Measurements from ENCODE around the gene RNF212B.
"Not testable (repeated sequence)": the region's sequence is repeated elsewhere in the genome, so short reads cannot be mapped to it uniquely, and the experiment has no call there.

RNF212B gene

DNA sequence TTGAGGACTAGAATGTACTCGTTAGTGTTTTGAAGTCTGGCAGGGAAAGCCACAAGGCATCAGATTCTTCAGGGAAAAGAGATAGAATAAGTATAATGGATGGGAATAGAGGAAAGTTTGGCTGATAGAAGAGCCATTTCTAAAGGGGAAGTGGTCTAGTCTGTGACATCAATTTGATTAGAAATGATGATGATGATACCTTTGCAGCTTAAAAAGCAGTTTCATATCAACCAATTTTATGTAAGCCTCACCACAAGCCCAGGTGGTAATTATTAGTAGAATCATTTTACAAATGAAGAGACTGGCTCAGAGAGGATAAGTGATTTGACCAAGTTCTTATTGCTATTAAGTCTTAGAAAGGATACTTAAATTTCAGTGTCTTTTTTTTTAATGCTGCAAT, 2.9 kb downstream of the RNF212B start:
- in situ Hi-C loops (cut with MboI; ENCODE audit: low pct_unique_long_range_greater_than_20kb, low sequenced_read_pairs), result no loop called here
- DNase-seq, result no peak

DNA sequence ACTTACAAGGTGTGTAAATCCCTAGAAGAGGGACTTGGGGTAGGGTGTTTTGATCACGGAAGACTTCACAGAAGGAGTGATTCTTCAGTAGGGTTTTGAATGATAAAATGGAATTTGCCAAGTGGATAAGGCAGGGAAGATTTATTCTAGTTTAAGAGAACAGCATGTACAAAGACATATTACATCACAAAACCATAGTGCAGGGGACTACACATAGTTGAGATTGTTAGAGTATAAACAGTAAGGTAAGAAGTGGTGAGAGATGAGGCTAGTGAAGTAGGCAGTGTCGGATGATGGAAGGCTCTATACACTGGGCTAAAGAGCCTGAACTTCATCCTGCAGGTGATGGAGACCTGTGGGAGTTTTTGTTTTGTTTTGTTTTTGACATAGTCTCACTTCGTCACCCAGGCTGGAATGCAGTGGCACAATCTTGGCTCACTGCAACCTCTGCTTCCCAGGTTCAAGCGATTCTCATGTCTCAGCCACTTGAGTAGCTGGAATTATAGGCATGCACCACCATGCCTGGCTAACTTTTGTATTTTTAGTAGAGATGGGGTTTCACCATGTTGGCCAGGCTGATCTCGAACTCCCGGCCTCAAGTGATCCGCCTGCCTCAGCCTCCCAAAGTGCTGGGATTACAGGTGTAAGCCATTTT, 3.5 kb downstream of the RNF212B start:
- in situ Hi-C loops (cut with MboI; ENCODE audit: low pct_unique_long_range_greater_than_20kb, low sequenced_read_pairs); DNase-seq: not testable (repeated sequence)

DNA sequence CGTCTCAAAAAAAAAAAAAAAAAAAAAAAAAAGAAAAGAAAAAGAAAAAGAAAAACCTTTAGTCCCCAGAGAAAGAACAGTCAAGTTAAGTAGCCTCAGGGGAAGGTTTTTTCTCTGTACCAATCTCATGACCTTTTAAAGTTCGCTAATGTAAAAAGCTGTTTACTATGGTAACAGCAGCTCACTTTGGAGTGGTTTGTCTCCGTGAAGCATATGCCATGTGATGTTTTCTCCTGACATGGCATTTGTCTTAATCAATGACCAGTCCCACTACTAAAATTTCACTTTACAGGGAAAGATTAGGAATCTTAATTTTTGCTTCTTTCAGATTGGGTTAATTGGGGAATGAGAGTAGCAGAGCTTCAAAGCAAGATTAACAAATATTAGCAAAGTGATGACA, 4.3 kb downstream of the RNF212B start:
- DNase-seq, result no peak
- in situ Hi-C loops (cut with MboI; ENCODE audit: low pct_unique_long_range_greater_than_20kb, low sequenced_read_pairs), result no loop called here

DNA sequence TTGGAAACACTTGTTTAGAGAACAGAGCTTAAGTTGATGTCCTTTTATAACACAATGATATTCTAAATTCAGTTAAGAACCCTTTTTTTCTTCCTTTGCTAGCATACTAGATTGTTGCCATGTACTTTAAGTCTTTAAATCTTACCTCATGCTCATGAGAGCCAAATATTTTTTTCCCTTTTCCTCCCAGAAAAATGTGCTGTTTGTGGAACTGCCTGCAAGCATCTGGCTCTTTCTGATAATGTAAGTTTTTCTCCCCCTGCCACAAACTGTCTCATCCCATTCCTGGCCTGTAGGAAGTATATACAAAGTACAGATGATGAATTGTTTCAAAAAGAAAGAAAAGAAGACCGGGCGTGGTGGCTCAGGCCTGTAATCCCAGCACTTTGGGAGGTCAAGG, 5.3 kb downstream of the RNF212B start:
- no peak for DNase-seq
- in situ Hi-C loops (cut with MboI; ENCODE audit: low pct_unique_long_range_greater_than_20kb, low sequenced_read_pairs), result no loop called here

DNA sequence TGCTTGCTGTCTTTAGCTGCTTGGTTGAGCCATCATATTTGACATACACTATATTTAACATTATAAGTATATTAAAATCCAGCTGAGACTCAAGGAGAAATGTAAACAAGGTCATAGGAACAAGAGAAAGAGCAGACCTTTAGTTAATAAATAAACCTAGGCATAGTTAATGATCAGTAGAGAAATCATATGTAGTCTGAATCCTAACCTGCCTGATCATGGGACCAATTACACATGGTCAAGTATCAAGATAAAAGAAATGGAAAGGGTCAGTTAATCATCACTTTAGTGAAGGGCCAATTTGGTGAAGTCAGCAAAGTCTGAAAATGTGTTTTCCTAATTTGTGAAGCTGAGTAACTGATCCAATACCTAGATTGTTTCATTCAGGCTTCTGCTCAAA, 7.5 kb downstream of the RNF212B start:
- in situ Hi-C loops (cut with MboI; ENCODE audit: low pct_unique_long_range_greater_than_20kb, low sequenced_read_pairs), result no loop called here
- DNase-seq, result no peak

DNA sequence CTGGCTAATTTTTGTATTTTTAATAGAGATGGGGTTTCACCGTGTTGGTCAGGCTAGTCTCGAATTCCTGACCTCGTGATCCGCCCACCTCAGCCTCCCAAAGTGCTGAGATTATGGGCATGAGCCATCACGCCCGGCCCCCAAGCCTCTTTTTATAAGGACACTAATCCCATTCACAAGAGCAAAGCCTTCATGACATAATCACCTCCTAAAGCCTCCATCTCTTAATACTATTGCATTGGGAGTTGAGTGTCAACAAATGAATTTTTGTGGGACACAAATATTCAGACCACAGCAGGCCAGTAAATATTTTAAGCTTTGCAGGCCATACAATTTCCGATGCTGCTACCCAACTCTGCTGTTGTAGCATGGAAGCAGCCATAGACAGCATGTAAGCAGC, 10.9 kb downstream of the RNF212B start:
- DNase-seq, result no peak
- in situ Hi-C loops (cut with MboI; ENCODE audit: low pct_unique_long_range_greater_than_20kb, low sequenced_read_pairs), result no loop called here

DNA sequence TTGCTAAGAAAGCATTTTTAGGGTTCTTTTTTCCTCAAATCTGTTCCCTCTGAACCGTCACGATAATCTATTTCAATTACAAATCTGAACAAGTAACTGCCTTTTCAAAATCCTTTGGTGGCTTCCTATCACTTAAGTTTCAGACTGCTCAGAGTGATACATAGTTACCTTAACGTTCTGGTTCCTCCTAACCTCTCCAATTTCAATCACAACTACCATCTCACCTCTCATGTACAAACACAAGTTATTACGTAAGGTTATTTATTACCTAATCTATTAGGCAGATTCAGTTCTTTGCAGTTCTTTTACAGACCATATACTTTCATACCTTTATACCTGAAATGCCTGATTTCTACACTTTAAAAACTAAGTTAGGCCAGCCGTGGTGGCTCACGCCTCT, 12.1 kb downstream of the RNF212B start:
- DNase-seq, result no peak
- in situ Hi-C loops (cut with MboI; ENCODE audit: low pct_unique_long_range_greater_than_20kb, low sequenced_read_pairs), result no loop called here

DNA sequence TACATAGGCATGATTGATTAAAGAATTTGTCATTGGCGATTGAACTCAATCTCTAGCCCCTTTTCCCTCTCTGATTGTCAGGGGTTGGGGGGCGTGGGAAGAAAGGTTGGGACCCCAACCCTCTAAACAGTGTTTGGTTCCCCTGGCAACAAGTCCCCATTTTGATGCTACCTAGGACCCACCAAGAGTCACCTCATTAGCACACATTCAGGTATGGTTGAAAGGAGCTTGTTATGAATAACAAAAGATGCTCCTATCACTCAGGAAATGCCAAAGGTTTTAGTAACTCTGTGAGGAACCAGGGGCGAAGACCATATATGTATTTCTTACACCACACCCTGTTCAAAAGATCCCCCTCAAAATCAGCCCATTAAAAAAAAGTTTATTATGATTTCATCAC, 14.3 kb downstream of the RNF212B start:
- in situ Hi-C loops (cut with MboI; ENCODE audit: low pct_unique_long_range_greater_than_20kb, low sequenced_read_pairs), result no loop called here
- DNase-seq, result no peak

DNA sequence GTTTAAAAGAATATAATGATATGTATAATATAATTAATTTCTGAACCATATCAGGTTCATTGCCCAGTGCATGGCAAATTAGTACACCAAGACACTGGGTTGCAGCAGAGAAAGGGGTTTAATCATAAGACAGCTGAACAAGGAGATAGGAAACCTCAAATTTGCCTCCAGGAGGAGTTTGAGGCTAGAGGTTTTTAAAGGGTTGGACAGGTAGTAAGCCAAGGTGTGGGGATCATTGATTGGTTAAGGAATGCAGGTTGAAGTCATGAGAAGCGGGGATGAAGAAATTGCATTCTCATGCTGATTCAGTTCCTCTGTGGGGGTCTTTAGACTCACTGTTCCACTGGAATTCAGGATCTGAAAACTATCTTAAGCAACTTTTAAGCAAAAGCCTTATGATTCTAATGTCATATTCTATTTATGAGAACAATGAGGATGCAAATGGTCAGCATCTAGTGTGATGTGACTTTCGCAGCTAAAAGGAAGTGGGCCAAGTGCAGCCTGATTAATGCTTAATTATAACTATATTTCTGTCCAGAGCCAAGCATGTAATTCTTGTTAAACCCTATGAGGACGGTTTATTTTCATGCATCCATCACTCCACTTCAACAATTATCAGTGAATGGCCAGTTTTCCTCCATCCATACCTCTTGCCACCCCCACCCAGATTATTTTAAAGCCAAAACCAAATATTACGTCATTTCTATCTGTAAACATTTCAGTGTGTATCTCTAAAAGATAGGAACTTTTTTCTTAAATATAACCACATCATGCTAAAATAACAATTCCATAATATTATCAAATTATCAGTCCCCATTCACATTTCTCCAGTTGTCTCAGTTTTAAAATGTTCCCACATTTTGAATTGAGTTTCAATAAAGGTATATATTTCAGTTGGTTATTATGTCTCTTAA, 14.9 kb downstream of the RNF212B start:
- no peak for DNase-seq
- in situ Hi-C loops (cut with MboI; ENCODE audit: low pct_unique_long_range_greater_than_20kb, low sequenced_read_pairs), result no loop called here

DNA sequence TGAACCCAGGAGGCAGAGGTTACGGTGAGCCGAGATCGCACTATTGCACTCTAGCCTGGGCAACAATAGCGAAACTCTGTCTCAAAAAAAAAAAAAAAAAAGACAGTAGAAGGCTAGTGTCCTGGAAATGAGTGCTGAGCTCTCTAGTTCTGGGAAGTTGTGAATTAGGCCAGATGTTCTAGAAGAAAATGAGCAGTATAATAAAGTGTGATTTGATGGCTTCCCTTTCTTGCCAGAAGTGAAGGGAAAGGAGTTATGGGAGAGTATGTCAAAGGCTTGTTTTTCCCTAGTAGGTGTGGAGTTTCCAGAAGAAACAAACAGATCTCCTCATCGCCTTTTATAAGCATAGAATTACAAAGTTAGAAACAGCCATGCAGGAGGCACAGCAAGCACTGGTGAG, 20.5 kb downstream of the RNF212B start:
- in situ Hi-C loops (cut with MboI; ENCODE audit: low pct_unique_long_range_greater_than_20kb, low sequenced_read_pairs), result no loop called here
- DNase-seq, result no peak

DNA sequence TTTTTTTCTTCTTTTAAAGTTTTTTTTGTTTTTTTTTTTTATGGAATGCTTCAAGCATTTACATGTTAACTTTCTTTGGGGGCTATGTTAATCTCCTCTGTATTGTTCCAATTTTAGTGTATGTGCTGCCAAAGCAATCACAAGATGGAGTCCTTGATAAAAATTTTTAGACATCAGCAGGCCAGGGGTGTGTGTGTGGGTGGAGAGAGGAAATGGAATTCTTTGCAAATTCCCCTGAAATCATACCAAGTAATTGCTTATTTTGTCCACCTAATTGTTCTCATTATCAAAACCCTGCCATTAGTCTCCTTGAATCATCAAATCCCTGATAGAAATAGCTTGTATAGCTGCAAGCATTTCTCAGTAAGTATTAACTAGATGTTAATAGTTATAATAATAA, 21.7 kb downstream of the RNF212B start:
- no peak for DNase-seq
- in situ Hi-C loops (cut with MboI; ENCODE audit: low pct_unique_long_range_greater_than_20kb, low sequenced_read_pairs), result no loop called here

DNA sequence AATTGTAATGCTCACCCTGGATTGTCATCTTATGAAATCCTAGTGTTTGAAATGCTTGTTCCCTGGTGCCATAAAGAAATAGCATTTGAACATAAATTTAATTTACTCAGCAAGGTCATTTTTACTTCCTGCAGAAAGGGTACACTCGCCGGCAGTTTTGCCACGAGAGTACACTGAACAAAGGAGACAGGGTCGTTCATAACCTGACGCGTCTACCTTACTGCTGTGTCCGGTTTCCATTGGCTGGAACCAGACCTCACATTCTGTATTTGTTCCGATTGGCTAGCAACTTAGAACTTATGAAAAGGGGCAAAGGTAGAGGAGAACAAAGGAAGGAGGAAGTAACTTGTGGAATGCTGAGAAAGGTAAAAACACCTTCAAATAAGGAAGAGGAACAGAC, 23.1 kb downstream of the RNF212B start:
- DNase-seq; in situ Hi-C loops (cut with MboI; ENCODE audit: low pct_unique_long_range_greater_than_20kb, low sequenced_read_pairs): not testable (repeated sequence)

DNA sequence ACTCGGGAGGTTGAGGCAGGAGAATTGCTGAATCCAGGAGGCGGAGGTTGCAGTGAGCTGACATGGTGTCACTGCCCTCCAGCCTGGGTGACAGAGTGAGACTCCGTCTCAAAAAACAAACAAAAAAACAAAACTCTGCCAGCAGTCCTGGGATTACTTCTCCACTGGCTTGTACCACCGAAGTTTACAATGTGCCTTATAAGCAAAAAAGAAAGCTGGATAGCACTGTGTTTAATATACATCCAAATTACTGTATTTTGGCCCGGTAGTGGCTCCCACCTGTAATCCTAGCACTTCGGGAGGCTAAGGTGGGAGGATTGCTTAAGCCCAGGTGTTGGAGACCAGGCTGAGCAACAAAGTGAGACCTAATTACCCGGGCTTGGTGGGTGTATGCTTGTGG, 31.5 kb downstream of the RNF212B start:
- in situ Hi-C loops (cut with MboI; ENCODE audit: low pct_unique_long_range_greater_than_20kb, low sequenced_read_pairs), result no loop called here
- DNase-seq, result no peak

DNA sequence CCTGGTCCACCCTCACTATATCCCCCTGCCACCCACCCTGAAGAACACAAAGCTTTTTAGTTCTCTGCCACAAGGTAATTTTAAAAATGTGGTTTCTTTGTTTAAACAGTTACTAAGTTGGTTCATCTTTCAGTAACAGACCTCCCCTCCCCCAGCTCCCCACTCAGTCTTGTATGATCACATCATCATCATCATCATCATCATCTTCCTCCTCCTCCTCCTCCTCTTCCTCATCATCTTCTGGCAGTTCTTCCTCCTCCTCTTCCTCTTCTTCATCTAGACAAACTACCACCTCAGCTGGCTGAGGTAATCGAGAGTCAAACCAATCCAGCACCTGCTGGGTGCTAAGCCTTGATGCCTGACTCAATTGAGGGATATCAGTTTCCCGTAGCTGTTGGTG, 37.7 kb downstream of the RNF212B start:
- DNase-seq, result no peak
- in situ Hi-C loops (cut with MboI; ENCODE audit: low pct_unique_long_range_greater_than_20kb, low sequenced_read_pairs), result no loop called here

DNA sequence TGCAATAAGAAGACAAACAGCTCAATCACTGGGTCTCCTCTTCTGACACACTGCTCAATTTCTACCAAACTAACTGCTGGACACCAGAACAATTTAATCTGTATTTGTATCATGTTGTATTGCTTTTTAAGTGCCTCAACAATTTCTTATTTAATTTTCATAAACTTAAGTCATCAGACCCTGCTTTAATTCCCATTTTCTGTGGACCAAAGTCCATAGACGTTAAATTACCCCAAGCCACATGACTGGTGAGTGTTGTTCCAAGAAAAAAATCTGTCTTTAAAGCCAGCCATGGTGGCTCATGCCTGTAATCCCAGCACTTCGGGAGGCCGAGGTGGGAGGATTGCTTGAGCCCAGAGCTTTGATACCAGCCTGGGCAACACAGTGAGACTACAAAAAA, 39.5 kb downstream of the RNF212B start:
- in situ Hi-C loops (cut with MboI; ENCODE audit: low pct_unique_long_range_greater_than_20kb, low sequenced_read_pairs), result no loop called here
- no peak for DNase-seq

DNA sequence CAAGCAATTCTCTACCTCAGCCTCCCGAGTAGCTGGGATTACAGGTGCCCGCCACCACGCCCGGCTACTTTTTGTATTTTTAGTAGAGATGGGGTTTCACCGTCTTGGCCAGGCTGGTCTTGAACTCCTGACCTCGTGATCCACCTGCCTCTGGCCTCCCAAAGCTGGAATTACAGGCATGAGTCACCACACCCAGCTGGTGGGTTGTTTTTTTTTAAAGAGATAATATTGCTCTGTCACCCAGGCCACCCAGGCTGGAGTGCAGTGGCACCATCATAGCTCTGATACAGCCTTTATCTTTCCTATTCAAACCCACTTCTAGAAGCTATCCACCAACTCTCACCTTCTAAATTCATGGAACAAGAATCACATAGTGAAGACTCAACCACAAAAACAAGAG, 40.2 kb downstream of the RNF212B start:
- in situ Hi-C loops (cut with MboI; ENCODE audit: low pct_unique_long_range_greater_than_20kb, low sequenced_read_pairs); DNase-seq: not testable (repeated sequence)

DNA sequence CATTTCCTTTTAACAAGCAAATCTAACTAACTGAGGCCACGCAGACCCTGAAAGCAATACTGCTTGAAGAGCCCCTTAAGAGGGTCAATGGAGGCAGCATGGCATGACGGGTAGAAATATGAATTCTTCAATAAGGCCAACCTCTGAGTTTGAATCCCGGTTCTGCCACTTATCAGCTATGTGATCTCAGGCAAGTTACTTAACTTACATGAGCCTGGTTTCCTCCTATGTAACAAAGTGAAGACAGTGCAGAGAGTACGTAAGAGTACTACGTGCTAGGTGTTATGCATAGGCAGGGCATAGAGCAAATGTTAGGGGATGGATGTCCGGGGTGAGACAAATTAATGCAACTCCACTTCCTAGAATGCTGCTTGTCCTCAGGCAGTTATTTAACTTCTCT, 43.5 kb downstream of the RNF212B start:
- in situ Hi-C loops (cut with MboI; ENCODE audit: low pct_unique_long_range_greater_than_20kb, low sequenced_read_pairs), result no loop called here
- DNase-seq, result no peak

DNA sequence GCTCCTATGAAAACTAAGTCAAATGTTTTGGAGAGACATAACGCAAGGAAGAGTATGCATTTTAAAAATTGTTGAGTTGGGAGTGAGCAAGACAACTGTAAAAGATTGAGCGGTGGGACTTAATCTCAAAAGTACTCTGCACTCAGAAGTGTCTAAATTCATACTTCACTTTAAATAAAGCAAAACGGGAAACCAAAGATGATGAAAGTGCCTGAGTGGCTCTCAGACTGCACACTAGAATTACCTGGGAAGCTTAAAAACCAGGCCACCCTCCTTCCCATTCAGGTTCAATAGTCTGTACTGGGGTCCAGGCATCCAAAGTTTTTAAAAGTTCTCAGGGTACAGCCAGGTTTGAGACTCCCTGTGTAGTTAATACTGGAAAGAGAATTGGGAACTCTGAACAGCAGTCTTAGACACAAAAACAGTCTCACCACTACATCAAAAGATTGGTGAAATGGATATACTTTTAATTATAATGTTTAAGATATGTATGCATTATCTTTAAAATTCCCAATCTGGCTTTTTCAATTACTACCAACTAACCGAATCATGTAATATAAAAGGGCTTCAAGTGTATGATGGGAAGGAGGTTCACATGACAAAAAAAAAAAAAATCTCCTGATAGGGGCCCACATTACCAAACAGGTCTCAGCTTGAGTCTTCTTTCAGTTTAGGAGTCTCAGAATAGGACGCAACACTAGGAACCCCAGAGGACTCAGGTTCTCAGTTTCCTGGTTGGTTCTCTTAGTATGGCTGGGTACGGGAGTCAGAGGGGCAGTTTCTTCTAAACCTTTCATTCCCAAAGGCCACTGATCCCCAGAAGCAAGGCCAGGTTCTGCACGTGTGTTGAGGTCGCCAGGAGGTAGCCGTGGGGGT, 47.2 kb downstream of the RNF212B start:
- in situ Hi-C loops (cut with MboI; ENCODE audit: low pct_unique_long_range_greater_than_20kb, low sequenced_read_pairs), result no loop called here
- peak; percentile 22 for DNase-seq

DNA sequence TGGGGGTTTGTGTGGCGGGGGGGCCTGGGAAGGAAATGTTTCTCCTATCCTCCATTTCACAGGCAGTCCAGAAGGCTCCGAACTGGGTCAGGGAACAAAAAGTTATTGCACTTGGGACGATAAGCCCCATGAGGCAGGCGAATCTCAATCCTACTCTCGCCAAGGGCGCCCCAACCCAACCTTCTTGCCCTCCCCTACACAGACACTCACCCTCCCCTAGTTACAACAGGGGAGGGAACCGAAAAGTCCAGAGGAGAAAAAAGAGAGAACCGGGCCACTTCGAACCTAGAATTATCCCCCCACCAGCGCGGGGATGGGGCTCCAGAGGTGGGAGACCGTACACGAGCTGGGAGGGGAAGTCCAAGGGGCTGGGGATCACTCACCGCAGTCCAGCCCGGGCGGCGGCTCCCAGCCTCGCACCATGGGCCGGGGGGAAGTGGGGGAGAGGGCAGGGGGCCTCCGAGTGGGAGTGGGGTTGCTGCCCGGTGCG, 47.8 kb downstream of the RNF212B start:
- in situ Hi-C loops (cut with MboI; ENCODE audit: low pct_unique_long_range_greater_than_20kb, low sequenced_read_pairs), result no loop called here
- no peak for DNase-seq
